Bronchus fibroblast of lung (primary cell): ENCODE measurements around the gene CSTPP1. TPM values are rescaled to one million over a fixed set of nuclear protein-coding genes. Genes with fewer than 3 reads are reported as not detected.

Experiments used
- total RNA-seq: library from RNA; depleted of rRNA; stranded (reverse); fragments of >200 nt; gene quantifications from 2 replicates; pipeline ENCODE4 v1.2.3, GENCODE V29; 2015

Gene CSTPP1
- total RNA-seq: 29.8 and 32.3 TPM in 2 replicates

DNA sequence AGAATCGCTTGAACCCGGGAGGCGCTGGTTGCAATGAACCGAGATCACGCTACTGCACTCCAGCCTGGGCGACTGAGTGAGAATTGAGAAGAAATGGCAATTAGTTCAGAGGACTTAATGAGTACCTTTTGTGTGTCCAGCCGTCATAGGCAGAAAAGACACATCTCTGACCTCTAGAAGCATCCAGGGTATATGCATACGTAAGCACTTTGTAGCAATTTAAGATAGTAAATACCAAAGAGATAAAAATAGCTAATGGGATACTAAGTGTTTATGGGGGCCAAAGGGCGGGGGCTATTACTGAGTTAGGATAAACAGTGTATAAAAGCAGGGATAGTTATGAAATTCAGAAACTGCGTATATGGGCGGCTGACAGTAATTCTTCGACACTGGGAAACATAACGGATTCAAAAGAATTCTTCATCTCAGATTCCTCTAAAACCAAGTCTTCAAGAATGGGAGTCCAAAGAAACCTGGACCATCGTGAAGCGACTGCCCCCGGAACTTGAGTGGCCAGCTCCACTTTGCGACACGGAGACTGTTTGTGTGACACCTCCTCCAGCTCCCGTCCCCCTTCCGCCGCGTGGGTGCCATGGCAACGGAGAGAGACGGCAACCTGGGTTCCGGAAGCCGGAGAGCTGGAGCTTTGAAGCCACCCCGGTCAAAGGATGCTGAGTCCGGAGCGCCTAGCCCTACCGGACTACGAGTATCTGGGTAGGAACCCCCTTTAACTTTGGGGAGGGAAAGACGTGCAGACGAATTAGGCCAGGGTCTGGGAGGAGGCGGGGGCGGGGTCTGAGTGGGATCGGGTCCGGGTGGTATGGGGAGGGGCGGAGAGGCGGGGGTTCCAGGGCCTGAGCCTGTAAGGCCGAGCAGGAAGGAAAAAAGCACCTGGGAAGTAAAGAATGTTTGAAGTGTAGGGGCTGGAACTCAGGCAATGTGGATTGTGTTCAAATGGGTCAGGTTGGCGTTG lies at the start of gene CSTPP1:
TSS of gene CSTPP1 (plus strand) at position 624 of the 973 bp plus-strand sequence. CDS start at position 669, 45 bp downstream.

DNA sequence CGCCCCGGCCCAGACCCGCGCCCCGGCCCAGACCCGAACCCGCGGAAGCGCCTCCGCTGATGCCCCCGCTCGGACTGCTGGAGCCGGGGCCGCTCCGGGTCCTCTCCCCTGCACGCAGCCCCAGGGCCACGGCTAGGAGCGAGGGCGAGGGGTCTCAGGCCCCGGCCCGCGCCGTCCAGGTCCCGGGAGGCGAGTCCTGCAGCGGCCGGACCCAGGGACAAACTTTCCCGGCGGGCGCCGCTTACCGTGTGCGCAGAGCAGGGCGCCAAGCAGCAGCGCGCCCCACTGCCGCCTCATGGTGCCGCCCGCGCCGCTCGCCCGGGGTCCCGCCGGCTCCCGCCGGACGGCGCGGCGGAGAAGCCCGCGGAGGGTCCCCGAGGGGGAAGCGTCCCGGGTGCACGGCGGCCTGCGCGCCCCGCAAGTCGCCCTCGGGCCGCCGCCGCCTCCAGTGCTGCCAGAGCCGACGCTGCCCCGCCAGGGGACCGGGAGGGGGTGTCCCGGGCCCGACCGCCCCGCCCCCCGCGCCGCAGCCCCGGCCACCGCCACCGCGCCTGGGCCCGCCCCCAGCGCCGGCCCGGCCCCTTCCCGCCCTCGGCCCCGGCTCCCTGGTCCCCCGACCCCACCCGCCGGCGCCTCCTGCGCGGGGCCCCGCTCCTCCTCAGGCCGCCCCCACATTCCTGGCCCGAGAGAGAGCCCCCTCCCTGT lies 18.3 kb upstream of the CSTPP1 start, which contains the start of gene LRP4:
TSS of gene LRP4 (minus strand) at position 468 of the 705 bp plus-strand sequence. CDS start at position 297, 171 bp downstream.

GRCh38 chr11:47176328-47177228 lies 240.0 kb downstream of the CSTPP1 start, which contains the start of gene ARFGAP2:
TSS of gene ARFGAP2 (minus strand) at chr11:47176879. CDS start at chr11:47176853, 26 bp downstream.

GRCh38 chr11:47186076-47186699 lies 249.6 kb downstream of the CSTPP1 start, which contains the start of gene PACSIN3:
TSS of gene PACSIN3 (minus strand) at chr11:47186434. CDS start at chr11:47182727, 3,707 bp downstream.

Other genes starting within 250 kb of the CSTPP1 start
- 44.0 and 44.4 TPM in 2 replicates for gene ARHGAP1, start 236.1 kb upstream of the CSTPP1 start, total RNA-seq
- 7.0 and 8.4 TPM in 2 replicates for gene ZNF408, start 235.7 kb upstream of the CSTPP1 start, total RNA-seq
- gene F2, start 217.5 kb upstream of the CSTPP1 start, total RNA-seq: not detected in 2 replicates
- 65.4 and 73.0 TPM in 2 replicates for gene CKAP5, start 90.5 kb upstream of the CSTPP1 start, total RNA-seq
- gene LRP4, start 18.2 kb upstream of the CSTPP1 start, total RNA-seq: 1.2 TPM in 2 replicates
- gene ARFGAP2, start 240.1 kb downstream of the CSTPP1 start, total RNA-seq: 105 and 110 TPM in 2 replicates
- 34.8 and 41.2 TPM in 2 replicates for gene PACSIN3, start 249.7 kb downstream of the CSTPP1 start, total RNA-seq